Renal pelvis (tissue), 4 donors: ENCODE results near the gene ATP2C2. TPM values are rescaled to one million over a fixed set of nuclear protein-coding genes. Genes with fewer than 3 reads are reported as not detected.
"Not testable (repeated sequence)": the region's sequence is repeated elsewhere in the genome, so short reads cannot be mapped to it uniquely, and the experiment has no call there.

Source experiments
- DNase-seq: peaks from one replicate; pipeline ENCODE4 v3.0.0-alpha.2; 2013
- polyA plus RNA-seq, 3 donors: library from polyadenylated mRNA; unstranded; fragments of 120-200 nt; gene quantifications; one replicate each; pipeline ENCODE4 v1.2.1, GENCODE V29; 2013; ENCODE audit not compliant: insufficient read length in 3 of 3

Gene ATP2C2
- polyA plus RNA-seq, 3 donors = 0.46 to 2.9 (median 1.4) TPM

DNA sequence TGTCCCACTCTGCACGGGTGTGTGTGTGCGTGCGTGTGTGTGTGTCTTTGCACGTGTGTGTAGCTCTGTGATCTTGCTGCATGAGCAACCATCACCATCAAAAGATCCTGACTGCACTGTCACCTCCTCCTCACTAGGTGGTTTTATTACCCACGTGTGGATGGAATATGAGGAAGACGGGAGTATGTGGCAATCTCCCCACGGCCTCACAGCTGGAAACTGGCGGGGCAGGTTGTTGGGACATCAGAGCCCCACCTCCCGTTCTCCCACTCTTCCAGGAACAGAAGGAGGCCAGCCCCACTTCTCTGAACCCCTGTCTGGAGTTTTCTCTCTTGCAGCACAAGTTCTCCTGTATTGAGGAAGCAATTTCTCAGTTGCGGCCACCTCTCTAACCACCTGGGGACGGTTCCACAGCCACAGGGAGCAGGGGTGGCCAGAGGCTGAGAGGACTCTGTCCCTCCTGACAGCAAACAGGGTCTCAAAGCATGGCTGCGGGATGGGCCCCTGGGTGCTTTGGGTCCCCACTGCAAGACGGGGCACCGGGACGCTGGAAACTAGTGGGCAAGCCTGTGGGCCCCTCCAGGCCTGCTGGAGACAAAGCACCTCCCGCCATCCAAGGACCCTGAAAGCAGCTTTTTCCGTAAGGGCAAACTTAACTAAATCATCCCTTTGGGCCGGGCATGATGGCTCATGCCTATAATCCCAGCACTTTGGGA lies 27.9 kb upstream of the ATP2C2 start:
- DNase-seq = no peak

DNA sequence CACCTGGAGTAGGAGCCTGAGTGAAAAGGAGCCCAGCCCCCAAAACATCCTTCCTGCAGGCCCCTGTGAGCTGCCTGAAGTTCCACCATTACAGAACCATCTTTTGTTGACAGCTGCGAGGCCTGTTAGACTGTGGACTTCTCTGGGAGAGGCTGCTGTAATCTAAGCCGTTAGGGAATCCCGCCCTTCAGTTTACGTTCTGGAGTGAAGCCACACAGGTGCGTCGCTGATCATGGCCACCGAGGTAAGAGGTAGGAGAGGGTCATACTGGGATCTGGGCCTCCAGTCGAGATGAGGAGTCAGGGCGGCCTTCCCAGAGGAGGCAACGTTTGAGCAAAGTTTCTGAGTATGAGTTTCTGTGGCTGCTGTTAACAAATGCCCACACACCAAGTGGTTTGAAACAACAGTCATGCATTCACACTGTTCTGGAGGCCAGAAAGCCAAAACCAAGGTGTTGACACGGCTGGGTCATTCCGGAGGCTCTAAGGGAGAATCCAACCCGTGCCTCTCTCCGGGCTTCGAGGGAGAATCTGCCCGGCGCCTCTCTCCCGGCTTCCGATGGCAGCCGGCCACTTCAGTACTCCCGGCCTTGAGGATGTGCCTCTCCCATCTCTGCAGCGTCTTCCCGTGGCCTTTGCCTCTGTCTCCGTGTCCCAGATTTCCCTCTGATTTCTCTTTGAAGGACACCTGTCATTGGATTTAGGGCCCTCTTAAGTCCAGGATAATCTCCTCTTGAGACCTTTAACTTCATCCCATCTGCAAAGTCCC lies 26.6 kb upstream of the ATP2C2 start:
- DNase-seq = no peak

DNA sequence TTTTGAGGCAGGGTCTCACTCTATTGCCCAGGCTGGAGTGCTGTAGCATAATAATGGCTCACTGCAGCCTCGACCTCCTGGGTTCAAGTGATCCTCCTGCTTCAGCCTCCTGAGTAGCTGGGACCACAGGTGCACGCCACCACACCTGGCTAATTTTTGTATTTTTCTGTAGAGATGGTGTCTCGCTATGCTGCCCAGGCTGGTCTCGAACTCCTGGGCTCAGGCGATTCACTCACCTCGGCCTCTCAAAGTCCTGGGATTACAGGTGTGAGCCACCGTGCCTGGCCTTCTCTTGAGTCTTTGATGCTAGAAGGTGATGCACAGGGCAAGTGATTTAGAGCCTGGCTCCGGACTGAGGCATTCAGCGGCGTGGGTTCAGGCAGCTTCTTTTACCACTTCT lies 24.5 kb upstream of the ATP2C2 start:
- DNase-seq = not testable (repeated sequence)

DNA sequence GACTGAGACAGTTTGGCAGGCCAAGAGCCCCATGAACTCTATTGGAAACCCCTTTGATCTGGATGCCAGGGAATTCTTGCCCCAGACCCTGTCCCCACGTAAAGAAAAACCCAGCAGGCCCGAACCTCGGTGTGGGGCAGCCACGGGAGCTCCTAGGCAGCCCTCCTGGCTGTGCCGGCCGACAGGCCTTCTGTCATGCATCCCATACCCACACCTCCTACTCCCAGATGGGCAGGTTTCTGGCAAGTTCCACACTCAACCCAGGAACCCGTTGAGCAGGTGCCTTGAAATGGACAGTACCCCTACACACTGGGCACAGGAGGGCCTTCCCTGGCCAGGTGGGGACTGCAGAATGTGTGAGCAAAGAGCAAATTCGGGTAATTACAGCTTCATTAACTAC lies 23.6 kb upstream of the ATP2C2 start:
- no peak for DNase-seq

DNA sequence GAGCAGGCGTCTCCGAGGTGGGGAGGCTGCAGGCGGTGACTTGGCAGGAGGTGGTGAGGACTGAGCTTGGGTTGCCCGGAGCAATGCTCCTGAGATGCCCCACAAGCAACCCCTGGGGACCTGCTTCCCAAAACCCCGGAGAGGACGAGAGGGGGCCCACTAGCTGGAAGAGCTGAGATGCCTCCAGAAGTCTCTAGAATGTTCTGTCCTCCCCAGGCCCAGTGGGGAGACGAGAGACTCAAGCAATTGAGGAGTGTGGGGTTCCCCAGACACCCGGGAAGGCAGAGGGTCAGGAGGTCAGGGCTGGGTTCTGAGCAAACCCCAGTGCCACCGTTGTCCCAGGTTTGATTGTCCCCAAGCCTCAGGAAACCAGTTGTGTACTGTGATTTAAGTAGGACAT lies 21.2 kb upstream of the ATP2C2 start:
- DNase-seq = no peak

DNA sequence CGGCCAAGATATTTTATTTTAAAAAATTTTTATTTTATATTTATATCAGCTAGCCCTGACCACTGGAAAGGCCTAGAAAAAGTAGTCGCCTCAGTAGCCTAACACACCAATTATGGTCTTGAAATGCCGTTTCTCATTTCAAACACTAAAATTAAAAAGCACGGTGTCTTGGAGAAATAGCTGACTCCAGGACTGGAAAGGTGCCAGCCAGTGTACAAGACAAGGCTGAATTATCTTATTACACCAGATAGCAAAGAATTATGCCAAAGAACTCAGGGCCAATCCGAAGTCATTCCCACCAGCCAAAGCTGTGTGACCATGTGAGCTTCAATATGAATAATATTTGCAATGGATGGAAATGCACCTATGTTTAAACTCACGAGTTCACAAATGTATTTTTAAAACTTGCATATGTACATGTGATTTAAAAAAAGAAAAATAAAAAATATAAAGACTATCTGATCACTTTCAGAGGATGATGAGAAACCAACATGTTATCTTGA lies 19.9 kb upstream of the ATP2C2 start:
- DNase-seq = no peak

DNA sequence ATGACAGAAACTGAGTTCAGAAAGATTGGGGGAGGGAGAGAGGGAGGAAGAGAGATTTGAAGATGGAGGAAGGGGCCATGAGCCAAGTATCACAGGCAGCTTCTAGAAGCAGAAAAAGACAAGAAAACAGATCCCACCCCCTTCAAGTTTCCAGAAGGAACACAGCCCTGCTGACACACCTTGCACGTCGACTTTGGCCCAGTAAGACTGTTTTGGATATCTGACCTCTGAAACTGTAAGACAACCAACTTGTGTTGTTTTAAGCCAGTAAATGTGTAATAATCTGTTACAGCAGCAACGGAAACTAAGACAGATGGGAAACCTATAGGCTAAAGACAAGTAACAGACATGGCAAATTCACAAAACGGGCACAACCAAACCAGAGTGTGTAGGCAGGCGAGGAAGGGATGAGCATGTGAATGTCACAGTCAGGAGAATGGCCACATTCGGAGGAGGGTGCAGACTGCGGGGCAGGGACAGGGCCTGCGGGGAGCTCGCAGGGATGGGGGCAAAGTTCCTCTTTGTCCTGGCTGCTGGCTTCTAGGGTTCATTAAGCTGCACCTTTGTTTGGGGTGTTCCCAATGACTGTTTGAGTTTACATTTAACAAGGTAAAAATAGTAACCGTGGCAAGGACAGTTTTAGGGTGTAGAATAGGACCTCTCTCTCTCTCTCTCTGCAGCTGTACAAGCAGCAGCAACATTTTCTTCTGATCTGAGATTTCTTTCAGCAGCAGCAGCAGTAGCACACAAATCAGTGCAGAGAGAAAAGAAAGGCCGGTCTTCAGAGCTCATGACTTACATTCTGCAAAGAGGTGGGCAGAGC lies 18.3 kb upstream of the ATP2C2 start:
- DNase-seq = no peak

DNA sequence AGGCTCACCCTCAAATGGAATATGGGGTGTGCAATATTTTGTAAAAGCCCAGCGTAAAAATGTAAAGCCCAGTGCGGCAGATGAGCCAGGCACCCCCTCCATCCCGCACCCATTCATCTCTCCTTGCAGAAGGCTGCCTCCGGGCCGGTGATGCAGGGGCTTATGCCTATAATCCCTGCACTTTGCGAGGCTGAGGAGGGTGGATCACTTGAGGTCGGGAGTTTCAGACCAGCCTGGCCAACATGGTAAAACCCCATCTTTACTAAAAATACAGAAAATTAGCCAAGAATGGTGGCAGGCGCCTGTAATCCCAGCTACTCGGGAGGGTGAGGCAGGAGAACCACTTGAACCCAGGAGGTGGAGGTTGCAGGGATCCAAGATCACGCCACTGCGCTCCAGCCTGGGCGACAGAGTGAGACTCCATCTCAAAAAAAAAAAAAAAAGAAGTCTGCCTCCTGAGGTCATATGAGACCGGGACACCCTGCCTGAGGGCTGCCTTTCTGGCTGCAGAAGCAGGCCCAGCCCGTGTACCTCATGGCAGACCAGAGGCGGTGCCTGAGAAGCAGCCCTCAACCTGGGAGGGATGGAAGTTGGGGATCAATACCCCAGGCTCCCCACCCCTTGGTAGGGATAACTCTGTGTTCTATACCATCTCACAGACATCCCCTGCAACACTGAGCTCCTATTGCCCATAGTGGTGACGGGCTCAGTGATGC lies 17.5 kb upstream of the ATP2C2 start:
- DNase-seq = no peak

DNA sequence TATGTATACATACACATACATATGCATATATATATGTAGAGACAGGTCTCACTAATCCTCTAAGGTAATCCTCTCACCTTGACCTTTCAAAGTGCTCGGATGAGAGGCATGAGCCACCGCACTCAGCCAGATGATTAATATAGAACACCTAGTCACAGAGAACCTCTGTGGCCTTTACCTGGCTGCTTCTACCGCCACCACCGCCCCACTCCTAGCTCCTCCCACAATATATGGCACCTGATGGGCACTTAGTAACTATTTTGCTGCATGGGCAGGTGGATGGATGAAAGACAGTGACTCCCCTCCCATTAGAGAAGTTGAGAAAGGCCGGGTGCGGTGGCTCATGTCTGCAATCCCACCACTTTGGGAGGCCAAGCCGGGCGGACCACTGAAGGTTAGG lies 16.7 kb upstream of the ATP2C2 start:
- DNase-seq = no peak

DNA sequence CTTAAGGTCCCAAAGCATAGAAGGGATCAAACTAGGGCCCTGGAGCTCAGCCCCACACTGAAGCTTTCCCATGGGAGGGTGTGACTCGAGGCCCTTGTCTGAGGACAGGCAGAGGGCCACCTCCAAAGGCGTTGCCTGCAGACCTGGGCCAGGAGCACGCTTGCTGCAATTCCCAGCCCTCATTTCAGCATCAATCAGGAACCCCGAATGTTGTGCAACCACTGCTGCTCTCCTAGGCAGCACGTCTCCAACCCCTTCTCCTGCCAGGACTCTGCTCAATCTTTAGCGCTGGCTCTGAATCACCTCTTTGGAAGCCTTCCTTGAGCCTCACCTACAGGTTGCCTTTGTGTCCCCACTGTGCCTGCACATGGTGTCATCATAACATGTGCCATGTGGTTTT lies 14.0 kb upstream of the ATP2C2 start:
- DNase-seq = no peak

DNA sequence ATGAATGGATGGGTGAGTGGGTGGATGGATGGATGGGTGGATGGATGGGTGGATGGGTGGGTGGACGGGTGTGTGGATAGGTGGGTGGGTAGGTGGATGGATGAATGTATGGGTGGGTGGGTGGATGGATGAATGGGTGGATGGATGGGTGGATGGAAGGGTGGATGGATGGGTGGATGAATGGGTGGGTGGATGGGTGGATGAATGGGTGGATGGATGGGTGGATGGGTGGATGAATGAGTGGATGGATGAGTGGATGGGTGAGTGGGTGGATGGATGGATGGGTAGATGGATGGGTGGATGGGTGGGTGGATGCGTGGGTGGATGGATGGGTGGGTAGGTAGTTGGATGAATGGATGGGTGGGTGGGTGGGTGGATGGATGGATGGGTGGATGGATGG lies 13.2 kb upstream of the ATP2C2 start:
- no peak for DNase-seq

DNA sequence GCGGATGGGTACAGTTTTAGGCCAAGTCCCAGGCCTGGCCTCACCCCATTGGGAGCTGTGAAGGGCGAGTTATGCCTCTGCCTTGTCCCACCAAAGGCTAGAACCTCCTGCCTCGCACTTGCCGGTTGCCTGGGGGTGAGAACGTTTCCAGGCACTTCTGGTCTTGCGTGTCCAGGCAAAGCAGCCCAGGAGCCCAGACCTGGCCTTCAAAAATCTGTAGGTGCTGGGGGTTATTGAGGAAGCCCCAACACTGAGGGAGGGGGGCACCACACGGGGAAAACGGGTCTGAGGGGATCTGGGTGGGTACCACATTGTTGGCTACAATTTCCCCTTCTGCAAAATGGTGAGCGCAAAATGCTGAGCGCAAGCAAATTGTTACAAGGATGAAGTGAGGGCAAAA lies 12.2 kb upstream of the ATP2C2 start:
- no peak for DNase-seq

DNA sequence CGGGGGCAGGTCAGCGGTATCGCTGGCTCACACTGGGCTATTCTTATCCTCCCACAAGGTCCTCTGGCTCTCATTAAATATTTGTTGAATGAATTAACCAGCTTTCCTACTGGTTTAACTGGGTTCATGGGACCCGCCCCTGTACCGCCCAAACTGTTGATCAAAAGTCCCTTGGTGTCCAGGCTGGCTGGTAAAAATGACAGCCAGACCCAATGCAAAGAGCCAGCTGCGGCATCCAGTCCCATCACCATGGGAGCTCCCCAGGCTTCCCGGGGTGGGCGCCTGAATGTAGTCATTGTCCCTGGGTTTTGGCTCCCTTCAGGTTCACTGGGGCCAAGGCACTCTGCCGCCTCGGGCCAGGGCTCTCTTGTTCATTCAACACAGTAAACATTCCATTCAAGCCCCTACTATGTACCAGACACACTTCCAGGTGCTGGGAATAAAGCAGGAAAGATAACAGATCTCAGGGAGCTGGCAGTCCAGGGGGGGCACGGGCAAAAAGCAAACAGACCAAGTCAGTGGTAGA lies 11.7 kb upstream of the ATP2C2 start:
- DNase-seq = no peak

DNA sequence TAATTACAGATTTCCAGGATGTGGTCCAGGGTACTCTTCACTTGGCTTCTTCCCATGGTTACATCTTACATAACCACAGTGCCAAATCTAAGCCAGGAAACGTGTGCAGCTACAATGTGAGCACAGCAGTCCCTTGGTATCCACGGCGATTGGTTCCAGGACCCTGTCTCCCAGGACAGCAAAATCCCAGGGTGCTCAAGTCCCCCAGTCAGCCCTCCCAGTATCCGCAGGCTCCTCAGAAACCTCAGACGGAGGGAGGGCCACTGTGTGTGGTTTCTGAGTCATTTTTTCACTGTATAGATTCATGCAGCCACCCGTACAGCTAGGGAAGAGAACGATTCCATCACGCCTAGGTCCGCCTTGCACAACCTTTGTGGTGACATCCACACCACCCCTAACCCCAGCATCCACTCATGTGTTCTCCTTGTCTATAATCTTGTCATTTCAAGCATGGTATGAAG lies 11.1 kb upstream of the ATP2C2 start:
- no peak for DNase-seq

DNA sequence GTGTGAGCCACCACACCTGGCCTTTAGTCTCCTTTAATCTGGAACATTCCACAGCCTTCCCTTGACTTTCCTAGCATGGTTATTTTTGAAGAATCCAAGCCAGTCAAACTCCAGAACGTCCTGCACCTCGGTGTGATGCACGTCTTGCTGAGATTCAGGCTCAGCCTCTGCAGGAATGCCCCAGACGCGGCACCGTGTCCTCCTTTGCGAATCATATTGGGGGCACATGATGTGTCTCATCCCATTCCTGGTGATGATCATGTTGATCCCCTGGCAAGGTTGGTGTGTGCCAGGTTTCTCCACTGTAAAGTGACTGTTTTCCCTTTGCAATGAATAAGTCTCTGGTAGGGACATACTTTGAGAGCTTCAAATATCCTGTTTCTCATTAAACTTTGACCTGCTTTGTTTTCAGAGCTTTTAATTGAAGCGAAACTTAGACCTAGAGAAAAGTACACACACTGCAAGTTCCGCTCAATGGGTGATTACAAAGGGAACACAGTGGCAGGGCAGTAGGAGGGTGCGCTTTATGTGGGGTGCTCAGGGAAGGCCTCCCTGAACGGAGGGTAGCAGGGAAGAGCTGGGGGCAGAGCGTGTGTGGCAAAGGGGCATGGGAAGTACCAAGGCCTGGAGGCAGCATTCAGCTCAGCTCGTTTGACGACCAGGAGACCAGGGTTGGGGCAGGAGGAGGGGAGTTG lies 9.6 kb upstream of the ATP2C2 start:
- no peak for DNase-seq

DNA sequence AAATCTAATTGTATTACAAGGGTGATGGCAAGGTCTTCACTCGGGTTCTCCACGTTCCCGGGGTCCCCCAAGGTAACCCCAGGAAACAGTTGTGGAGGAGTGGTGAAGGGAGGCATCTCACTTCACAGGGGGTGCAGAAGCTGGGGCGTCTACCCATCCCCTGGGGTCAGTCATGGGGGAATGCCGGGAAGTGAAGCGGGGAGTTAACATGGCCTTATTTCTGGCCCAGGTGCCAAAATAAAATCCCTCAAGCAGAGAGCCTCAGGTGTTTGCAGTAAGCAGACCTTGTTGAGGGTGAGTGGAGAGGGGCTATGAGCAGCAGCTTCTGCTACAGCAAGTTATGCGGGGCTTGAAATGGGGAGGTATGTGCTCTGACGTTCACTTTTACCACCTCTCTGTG lies 9.0 kb upstream of the ATP2C2 start:
- no peak for DNase-seq

DNA sequence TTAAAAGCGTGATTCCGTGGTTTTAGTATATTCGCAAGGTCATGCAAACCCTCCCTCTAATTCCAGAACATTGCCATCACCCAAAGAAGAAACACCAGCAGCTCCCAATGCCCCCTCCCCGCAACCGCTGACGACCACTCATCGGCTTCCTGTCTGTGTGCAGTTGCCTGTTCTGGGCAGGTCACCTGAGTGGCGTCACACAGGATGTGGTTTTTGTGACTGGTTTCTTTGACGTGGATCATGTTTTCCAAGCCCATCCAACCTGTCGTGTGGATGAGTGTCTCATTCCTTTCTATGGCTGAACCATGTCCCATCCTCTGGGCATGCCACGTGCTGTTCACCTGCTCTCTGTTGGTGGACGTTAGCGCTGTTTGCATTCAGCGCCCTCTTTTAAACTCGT lies 8.2 kb upstream of the ATP2C2 start:
- DNase-seq = no peak

DNA sequence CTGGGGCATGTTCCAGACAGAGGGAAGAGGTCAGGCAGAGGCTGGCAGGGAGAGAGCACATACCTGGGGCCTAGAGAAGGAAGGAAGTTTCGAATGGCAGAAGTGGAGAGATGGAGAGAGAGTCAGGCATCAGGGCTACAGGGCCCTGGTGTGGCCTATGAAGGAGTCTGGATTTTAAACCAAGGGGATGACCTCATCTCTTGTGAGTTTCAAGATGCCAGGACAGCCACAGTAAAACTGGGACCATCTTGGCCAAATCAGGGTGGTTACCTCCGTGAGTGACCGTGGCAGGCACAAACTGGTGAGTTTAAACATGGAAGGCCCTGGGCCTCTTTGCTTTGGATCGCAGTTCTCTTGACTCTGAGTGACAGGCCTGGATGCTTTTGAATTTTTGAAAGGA lies 7.6 kb upstream of the ATP2C2 start:
- no peak for DNase-seq

DNA sequence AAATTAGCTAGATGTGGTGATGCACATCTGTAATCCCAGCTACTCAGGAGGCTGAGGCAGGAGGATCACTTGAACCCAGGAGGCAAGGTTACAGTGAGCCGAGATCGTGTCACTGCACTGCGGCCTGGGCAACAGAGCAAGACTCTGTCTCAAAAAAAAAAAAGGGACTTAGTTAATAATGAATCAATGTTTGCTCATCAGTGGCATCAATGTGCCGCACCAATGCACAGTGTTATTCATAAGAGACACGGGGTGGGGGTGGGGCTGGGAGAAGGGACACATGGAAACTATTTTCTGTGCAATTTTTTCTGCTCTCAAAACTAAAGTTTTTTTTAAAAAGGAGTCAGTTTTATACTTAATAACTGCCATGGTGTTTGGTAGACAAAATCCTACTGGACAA lies 6.8 kb upstream of the ATP2C2 start:
- DNase-seq = no peak

DNA sequence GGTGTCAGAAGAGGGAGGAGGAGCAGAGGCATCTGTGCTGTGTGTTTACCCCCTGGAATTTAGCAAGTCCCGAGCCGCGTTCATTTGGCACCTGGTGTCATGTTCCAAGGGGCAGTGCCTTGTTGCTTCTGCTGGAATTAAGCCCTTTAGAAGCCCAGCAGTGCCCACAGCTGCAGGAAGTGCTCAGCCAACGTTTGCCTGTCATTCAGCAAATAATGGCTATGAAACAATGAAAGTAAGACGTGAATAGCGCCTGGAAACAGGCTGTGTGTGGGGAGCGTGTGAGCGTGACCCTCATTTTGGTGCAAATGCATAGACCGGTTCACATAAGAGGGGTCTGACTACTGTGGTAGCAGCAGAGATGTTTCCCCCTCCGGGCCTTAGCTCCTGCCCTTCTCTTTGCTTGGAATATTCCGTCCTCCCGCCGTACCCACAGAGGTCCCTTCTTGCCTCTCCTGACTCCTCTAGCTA lies 5.8 kb upstream of the ATP2C2 start:
- DNase-seq = no peak

DNA sequence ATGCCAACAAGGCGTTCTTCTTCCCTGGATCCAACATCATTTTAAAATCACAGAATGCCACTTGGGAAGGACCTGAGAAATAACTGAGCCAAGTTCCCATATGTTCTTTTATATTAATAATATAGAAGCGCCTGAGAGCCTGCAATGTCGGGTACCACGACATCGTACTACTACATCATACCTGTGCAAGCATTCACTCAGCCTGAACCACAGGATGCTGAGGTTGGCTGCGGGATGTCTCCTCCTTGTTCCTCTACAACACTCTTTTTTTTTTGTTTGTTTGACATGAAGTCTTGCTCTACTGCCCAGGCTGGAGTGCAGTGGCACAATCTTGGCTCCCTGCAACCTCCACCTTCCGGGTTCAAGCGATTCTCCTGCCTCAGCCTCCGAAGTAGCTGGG lies 2.1 kb upstream of the ATP2C2 start:
- DNase-seq = no peak
